Measurements from ENCODE around the gene JHY. TPM values are rescaled to one million over a fixed set of nuclear protein-coding genes. Genes with fewer than 3 reads are reported as not detected.

JHY gene
- total and polyA plus RNA-seq, 2 of the 4 experiments (the other 2 are of a cell fraction), result 0.51 to 0.54 TPM

GRCh38 chr11:122836916-122837315 is 45.6 kb upstream of the JHY start (continued):
- TF ChIP-seq ELK1 (IDR thresholded peaks at IDR 0.05; ENCODE audit: borderline replicate concordance, low read depth, low read length) (no peak), RCOR1 (IDR thresholded peaks at IDR 0.05; ENCODE audit: insufficient replicate concordance, low read length) (no peak), NFE2L2 (IDR thresholded peaks at IDR 0.05; ENCODE audit: low read depth, low read length) (no peak), RAD21 (IDR thresholded peaks at IDR 0.05; ENCODE audit: low read length) (no peak), MAZ (IDR thresholded peaks at IDR 0.05; ENCODE audit: borderline replicate concordance, low read depth, low read length) (no peak)
